ENCODE measurements around the gene THEMIS. TPM values are rescaled to one million over a fixed set of nuclear protein-coding genes. Genes with fewer than 3 reads are reported as not detected.

Gene THEMIS
- total RNA-seq, 1 donor from 2014 or later: not detected

DNA sequence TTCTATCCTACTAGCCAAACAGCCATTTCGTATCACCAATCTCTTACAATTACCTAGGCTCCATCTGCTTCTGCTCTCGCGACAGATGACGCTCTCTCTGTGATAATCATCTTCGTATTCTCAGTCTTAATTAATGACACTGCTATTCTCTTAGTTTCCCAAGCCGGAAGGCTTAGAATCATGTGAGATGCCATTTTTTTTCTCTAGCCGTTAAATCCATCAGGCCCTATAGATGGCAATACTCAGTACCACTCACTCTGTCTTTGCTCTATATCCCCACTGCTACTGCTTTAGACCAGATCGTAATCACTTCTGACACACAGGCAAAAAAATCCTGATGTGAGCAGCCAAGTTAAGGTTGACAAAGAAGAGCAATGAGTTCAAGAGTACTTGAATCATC, 2.1 kb upstream of the THEMIS start:
- Mint-ChIP-seq H3K4me1 (ENCODE audit: low read depth, unreplicated experiment) (peaks cover 5% of the 10 kb centered on the region), H3K27me3 (ENCODE audit: unreplicated experiment) (no peaks in the 10 kb centered on the region), H3K36me3 (ENCODE audit: unreplicated experiment) (no peaks in the 10 kb centered on the region), H3K9me3 (ENCODE audit: unreplicated experiment) (no peaks in the 10 kb centered on the region), H3K27ac (ENCODE audit: unreplicated experiment) (no peak overlapping the region), H3K4me3 (ENCODE audit: unreplicated experiment) (no peak overlapping the region)
- DNase-seq: no peak
- TF ChIP-seq, protein P1, sequence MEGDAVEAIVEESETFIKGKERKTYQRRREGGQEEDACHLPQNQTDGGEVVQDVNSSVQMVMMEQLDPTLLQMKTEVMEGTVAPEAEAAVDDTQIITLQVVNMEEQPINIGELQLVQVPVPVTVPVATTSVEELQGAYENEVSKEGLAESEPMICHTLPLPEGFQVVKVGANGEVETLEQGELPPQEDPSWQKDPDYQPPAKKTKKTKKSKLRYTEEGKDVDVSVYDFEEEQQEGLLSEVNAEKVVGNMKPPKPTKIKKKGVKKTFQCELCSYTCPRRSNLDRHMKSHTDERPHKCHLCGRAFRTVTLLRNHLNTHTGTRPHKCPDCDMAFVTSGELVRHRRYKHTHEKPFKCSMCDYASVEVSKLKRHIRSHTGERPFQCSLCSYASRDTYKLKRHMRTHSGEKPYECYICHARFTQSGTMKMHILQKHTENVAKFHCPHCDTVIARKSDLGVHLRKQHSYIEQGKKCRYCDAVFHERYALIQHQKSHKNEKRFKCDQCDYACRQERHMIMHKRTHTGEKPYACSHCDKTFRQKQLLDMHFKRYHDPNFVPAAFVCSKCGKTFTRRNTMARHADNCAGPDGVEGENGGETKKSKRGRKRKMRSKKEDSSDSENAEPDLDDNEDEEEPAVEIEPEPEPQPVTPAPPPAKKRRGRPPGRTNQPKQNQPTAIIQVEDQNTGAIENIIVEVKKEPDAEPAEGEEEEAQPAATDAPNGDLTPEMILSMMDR (IDR thresholded peaks at IDR 0.05; ENCODE audit: partially characterized antibody, unreplicated experiment): no peak

- no peak for DNase-seq
- Mint-ChIP-seq H3K4me1 (ENCODE audit: low read depth, unreplicated experiment) (no peaks in the 10 kb centered on the region), H3K9me3 (ENCODE audit: unreplicated experiment) (no peaks in the 10 kb centered on the region), H3K27me3 (ENCODE audit: unreplicated experiment) (no peaks in the 10 kb centered on the region), H3K4me3 (ENCODE audit: unreplicated experiment) (no peak overlapping the region), H3K36me3 (ENCODE audit: unreplicated experiment) (no peaks in the 10 kb centered on the region), H3K27ac (ENCODE audit: unreplicated experiment) (no peak overlapping the region)
- TF ChIP-seq, protein P1 (IDR thresholded peaks at IDR 0.05; ENCODE audit: partially characterized antibody, unreplicated experiment): no peak
Observed at GRCh38 chr6:127897484-127897883, 3.4 kb downstream of the THEMIS start.

DNA sequence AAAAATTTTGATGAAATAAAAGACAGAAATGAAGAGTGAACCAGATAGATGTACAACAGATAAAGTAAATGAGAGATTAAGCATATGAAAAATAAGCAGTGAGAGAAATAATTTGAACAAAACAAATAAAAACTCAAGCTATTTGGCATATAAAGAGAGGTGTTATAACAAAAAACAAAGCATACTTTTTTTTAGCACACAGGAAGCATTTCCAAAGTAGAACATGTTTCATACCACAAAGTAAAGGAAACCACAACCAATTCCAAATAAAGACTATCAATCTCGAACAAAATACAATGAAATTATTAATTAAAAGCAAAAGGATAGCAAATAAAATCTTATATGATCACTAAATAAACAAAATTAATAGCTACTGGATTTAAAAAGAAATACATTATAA, 6.8 kb downstream of the THEMIS start:
- no peak overlapping the region for H3K4me3 Mint-ChIP-seq (ENCODE audit: unreplicated experiment)

DNA sequence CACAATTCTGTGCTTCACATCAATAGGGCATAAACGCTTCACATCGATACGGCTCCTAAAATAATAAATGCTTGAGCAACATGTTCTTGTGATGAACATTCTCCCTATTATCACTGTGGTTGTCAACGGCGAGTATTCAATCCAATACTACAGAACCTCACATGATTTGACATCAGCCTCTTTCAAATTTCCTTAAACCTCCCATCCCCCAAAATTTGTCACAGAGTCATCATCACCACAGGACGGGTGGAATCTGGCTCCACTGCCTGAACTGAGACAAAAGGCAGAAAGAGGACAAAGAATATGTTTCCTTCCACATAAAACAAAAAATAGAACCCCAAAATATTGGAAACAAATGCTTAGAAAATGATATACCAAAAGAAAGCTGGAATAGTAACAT, 7.3 kb downstream of the THEMIS start:
- TF ChIP-seq, protein P1 (IDR thresholded peaks at IDR 0.05; ENCODE audit: partially characterized antibody, unreplicated experiment): no peak
- H3K27ac Mint-ChIP-seq (ENCODE audit: unreplicated experiment): no peak overlapping the region
- no peaks in the 10 kb centered on the region for H3K27me3 Mint-ChIP-seq (ENCODE audit: unreplicated experiment)
- no peak for DNase-seq
- H3K36me3 Mint-ChIP-seq (ENCODE audit: unreplicated experiment): no peaks in the 10 kb centered on the region
- H3K9me3 Mint-ChIP-seq (ENCODE audit: unreplicated experiment): peaks cover 1% of the 10 kb centered on the region
- no peaks in the 10 kb centered on the region for H3K4me1 Mint-ChIP-seq (ENCODE audit: low read depth, unreplicated experiment)
- H3K4me3 Mint-ChIP-seq (ENCODE audit: unreplicated experiment): no peak overlapping the region

More for the DNA sequence above, 6.8 kb downstream of the THEMIS start:
- Mint-ChIP-seq H3K9me3 (ENCODE audit: unreplicated experiment) (peaks cover 1% of the 10 kb centered on the region), H3K27ac (ENCODE audit: unreplicated experiment) (no peak overlapping the region), H3K4me1 (ENCODE audit: low read depth, unreplicated experiment) (no peaks in the 10 kb centered on the region), H3K36me3 (ENCODE audit: unreplicated experiment) (no peaks in the 10 kb centered on the region), H3K27me3 (ENCODE audit: unreplicated experiment) (no peaks in the 10 kb centered on the region)
- DNase-seq: no peak
- TF ChIP-seq, protein P1 (IDR thresholded peaks at IDR 0.05; ENCODE audit: partially characterized antibody, unreplicated experiment): no peak

GRCh38 chr6:127891731-127892326, 9.0 kb downstream of the THEMIS start:
- no peak for DNase-seq
- TF ChIP-seq, protein P1 (IDR thresholded peaks at IDR 0.05; ENCODE audit: partially characterized antibody, unreplicated experiment): no peak
- no peaks in the 10 kb centered on the region for H3K4me1 Mint-ChIP-seq (ENCODE audit: low read depth, unreplicated experiment)
- H3K36me3 Mint-ChIP-seq (ENCODE audit: unreplicated experiment): no peaks in the 10 kb centered on the region
- no peak overlapping the region for H3K27ac Mint-ChIP-seq (ENCODE audit: unreplicated experiment)
- H3K27me3 Mint-ChIP-seq (ENCODE audit: unreplicated experiment): no peaks in the 10 kb centered on the region
- H3K9me3 Mint-ChIP-seq (ENCODE audit: unreplicated experiment): peaks cover 1% of the 10 kb centered on the region
- H3K4me3 Mint-ChIP-seq (ENCODE audit: unreplicated experiment): no peak overlapping the region

All from glutamatergic neuron (in vitro differentiated cells).